OCI-LY7 (cell line): Measurements from ENCODE around the gene HOXA7.

Source experiments
- EZH2phosphoT487 ChIP-seq: fragments of 200-600 bp; sonication (generic); IDR thresholded peaks from 2 replicates; pipeline ENCODE4 v1.6.1; 2018; ENCODE audit warnings: low read depth, borderline replicate concordance, mild to moderate bottlenecking, mixed run types, antibody characterized with exemption, low read length, moderate library complexity, mixed read lengths
- TF ChIP-seq, protein P1 (sequence below): fragments of 200-600 bp; sonication (generic); conservative IDR thresholded peaks from 2 replicates; pipeline ENCODE4 v1.5.1; 2014; ENCODE audit warnings: mild to moderate bottlenecking, antibody characterized with exemption, low read length, moderate library complexity, mixed read lengths

DNA sequence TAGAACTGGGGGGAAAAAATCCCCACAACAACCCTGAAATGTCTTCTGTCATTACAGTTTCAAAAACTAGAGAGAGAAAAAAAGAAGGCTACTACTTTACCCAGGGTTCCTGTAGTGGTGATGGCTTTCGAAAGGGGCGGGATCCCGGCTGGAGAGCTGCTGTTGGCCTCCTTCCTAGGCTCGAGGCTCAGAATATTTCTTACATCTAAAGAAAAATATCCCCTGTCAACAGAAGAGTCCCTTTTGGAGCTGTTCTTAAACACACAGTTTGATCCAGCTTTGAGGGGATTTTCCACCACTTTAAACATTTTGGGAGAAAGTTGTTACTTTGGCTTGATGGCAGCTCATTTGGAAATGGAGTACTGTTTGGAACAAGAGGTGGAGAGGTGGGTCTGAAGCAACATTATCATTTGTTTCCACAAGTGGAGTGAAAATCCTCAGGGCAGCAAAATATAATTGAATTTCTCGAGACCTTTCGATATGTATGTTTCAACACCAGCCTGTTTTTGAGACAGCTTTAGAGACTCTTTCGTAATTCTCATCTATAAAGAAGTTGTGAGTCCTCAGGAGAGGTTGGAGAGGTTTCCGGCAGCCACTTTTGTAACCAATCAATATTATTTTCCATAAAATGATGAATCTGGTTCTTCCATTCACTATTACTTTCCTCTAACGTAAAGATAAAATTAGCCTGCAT is 38.4 kb upstream of the HOXA7 start:
- TF ChIP-seq EZH2phosphoT487, result no peak
- TF ChIP-seq, protein P1, sequence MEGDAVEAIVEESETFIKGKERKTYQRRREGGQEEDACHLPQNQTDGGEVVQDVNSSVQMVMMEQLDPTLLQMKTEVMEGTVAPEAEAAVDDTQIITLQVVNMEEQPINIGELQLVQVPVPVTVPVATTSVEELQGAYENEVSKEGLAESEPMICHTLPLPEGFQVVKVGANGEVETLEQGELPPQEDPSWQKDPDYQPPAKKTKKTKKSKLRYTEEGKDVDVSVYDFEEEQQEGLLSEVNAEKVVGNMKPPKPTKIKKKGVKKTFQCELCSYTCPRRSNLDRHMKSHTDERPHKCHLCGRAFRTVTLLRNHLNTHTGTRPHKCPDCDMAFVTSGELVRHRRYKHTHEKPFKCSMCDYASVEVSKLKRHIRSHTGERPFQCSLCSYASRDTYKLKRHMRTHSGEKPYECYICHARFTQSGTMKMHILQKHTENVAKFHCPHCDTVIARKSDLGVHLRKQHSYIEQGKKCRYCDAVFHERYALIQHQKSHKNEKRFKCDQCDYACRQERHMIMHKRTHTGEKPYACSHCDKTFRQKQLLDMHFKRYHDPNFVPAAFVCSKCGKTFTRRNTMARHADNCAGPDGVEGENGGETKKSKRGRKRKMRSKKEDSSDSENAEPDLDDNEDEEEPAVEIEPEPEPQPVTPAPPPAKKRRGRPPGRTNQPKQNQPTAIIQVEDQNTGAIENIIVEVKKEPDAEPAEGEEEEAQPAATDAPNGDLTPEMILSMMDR, result no peak
